ENCODE data around the gene CCSER2.
"Not testable (repeated sequence)": the region's sequence is repeated elsewhere in the genome, so short reads cannot be mapped to it uniquely, and the experiment has no call there.

CCSER2 gene

GRCh38 chr10:84440781-84441180 lies 112.4 kb downstream of the CCSER2 start:
- TF ChIP-seq, protein P1, sequence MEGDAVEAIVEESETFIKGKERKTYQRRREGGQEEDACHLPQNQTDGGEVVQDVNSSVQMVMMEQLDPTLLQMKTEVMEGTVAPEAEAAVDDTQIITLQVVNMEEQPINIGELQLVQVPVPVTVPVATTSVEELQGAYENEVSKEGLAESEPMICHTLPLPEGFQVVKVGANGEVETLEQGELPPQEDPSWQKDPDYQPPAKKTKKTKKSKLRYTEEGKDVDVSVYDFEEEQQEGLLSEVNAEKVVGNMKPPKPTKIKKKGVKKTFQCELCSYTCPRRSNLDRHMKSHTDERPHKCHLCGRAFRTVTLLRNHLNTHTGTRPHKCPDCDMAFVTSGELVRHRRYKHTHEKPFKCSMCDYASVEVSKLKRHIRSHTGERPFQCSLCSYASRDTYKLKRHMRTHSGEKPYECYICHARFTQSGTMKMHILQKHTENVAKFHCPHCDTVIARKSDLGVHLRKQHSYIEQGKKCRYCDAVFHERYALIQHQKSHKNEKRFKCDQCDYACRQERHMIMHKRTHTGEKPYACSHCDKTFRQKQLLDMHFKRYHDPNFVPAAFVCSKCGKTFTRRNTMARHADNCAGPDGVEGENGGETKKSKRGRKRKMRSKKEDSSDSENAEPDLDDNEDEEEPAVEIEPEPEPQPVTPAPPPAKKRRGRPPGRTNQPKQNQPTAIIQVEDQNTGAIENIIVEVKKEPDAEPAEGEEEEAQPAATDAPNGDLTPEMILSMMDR (IDR thresholded peaks at IDR 0.05; ENCODE audit: low read length, missing control alignments), result no peak
- no peak for DNase-seq (ENCODE audit: low read depth)
- no peak overlapping the region for H3K4me3 ChIP-seq (replicated peaks; ENCODE audit: low read depth, low read length)

DNA sequence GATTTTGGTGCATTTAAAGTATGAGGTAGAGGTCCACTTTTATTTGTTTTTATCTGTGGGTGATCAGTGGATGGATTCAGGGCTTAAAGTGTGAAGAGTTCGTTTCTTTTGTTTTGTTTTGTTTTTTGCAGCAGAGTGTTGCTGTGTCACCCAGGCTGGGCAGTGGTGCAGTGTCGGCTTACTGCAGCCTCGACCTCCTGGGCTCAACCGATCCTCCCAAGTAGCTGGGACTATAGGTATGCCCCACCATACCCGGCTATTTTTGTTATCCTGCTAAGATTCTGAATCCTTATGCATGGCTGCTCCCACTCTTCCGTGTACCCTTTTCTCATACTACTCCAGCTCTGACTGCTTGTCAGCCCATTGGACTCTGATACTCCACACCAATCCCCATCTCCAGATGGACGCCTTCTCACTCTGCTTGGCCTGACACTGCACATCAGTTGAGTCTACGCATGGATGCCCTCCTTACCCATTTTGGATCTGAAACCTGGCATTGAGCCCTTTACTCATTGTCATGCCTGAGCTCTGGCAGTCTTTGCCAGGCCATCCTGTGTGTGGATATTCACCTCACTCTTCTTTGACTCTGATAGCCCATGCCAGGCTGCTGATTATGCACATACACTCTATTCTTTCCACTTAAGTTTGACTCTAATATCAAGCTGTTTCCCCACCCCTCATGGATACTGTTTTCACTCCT lies 119.5 kb downstream of the CCSER2 start:
- no peak overlapping the region for H3K4me3 ChIP-seq (replicated peaks; ENCODE audit: low read depth, low read length)
- DNase-seq (ENCODE audit: low read depth), result no peak
- TF ChIP-seq, protein P1 (IDR thresholded peaks at IDR 0.05; ENCODE audit: low read length, missing control alignments), result no peak

DNA sequence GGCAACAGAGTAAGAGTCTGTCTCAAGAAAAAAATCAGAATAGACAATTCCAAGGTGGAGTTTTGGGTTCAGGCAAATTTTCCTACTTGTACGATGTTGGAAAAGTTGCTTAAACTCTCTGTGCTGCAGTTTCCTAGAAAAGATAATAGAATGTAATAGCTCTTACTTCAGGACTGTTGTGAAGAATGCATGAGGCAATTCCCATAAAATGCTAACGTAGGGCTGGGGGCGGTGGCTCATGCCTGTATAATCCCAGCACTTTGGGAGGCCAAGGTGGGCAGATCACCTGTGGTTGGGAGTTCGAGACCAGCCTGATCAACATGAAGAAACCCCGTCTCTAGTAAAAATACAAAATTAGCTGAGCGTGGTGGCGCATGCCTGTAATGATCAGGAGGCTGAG lies 121.0 kb downstream of the CCSER2 start:
- H3K4me3 ChIP-seq (replicated peaks; ENCODE audit: low read depth, low read length); DNase-seq (ENCODE audit: low read depth): not testable (repeated sequence)

DNA sequence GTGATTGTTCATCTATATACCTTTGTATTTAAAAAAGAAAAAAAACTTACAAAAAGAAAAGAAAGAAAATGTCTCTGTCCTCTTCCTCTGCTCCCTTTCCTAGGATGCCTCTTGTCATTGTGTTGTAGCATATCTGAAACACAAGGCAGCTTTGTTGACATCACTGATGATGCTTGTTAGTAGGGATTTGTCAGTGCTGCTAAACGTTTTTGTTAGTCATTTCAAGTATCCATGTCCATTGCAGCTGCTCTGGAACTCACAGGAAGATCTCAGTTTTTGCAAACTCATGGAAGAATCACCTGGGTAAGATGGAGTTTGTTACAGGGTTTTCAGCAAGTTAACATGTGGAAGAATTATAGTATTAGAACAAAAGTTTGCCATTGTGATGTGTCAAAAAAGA lies 123.6 kb downstream of the CCSER2 start:
- TF ChIP-seq, protein P1 (IDR thresholded peaks at IDR 0.05; ENCODE audit: low read length, missing control alignments), result no peak
- H3K4me3 ChIP-seq (replicated peaks; ENCODE audit: low read depth, low read length), result no peak overlapping the region
- peak; percentile 32 for DNase-seq (ENCODE audit: low read depth)

DNA sequence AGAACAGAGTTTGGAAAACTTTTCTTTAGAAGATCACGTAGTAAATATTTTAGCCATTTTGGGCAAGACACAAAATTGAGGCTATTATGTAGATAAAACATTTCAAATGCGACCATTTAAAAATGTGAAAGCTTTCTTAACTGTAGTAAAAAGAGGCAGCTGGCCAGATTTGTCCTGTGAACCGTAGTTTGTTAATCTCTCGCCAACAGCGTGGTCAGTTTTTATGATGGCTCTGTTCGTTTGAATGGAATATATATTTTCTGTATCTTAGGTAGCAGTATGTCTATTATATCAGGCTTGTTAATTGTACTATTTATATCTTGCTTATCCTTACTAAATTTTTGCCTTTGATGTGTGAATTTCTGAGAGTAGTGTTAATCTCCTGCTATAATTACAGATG lies 124.9 kb downstream of the CCSER2 start:
- TF ChIP-seq, protein P1 (IDR thresholded peaks at IDR 0.05; ENCODE audit: low read length, missing control alignments), result no peak
- DNase-seq (ENCODE audit: low read depth), result no peak
- no peak overlapping the region for H3K4me3 ChIP-seq (replicated peaks; ENCODE audit: low read depth, low read length)

DNA sequence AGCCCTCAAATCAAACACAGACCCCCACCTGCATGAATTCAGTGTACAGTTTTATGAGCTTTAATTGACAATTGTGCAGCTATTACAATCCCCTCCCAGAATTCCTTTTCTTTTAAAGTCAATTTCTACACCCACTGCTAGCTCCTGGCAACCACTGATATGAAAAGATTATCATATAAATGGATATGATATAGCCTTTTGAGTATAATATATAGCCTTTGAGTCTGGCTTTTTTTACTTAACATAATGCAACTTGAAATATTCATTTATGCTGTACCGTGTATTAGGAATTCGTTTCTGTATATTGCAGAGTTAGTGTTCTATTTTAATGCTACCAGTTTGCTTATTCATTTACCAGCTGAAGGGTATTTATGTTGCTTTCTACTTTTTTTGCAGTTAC lies 127.7 kb downstream of the CCSER2 start:
- no peak overlapping the region for H3K4me3 ChIP-seq (replicated peaks; ENCODE audit: low read depth, low read length)
- DNase-seq (ENCODE audit: low read depth), result no peak
- TF ChIP-seq, protein P1 (IDR thresholded peaks at IDR 0.05; ENCODE audit: low read length, missing control alignments), result no peak

DNA sequence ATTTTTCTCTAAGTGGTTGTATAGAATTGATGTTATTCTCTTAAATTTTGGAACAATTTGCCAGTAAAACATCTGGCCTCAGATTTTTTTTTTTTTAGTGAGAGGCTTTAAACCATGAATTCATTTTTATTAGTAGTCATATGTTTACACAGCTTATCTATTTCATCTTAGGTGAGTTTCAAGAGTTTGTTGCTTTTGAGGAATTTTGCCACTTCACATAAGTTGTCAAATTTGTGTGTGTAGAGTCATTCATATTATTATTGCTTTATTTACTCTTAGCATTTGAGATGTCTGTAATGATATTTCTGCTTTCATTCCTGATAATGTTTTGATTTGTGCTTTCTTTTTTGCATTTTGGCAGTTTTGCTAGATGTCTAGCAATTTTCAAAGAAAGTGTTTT lies 132.1 kb downstream of the CCSER2 start:
- H3K4me3 ChIP-seq (replicated peaks; ENCODE audit: low read depth, low read length), result no peak overlapping the region
- TF ChIP-seq, protein P1 (IDR thresholded peaks at IDR 0.05; ENCODE audit: low read length, missing control alignments), result no peak
- no peak for DNase-seq (ENCODE audit: low read depth)
